Epithelial cell of proximal tubule (primary cell): ENCODE measurements around the gene WDR20. TPM values are rescaled to one million over a fixed set of nuclear protein-coding genes. Genes with fewer than 3 reads are reported as not detected.

Source experiments
- DNase-seq: peaks from one replicate; pipeline ENCODE4 v3.0.0-alpha.2; 2011; ENCODE audit warnings: low read depth
- H3K4me3 ChIP-seq: 2 replicates; pipeline ENCODE4 v1.5.1; 2011; ENCODE audit warnings: low read depth, mild to moderate bottlenecking, low read length
- CTCF ChIP-seq: conservative IDR thresholded peaks from 2 replicates; pipeline ENCODE4 v1.5.1; 2012; ENCODE audit warnings: low read depth, mild to moderate bottlenecking, low read length
- total RNA-seq: library from RNA; depleted of rRNA; stranded (reverse); fragments of >200 nt; gene quantifications from 2 replicates; pipeline ENCODE4 v1.2.3, GENCODE V29; 2015

The WDR20 gene
- total RNA-seq, 1 donor from 2014 or later: 13.8 TPM

GRCh38 chr14:102207831-102208365 is 68.2 kb downstream of the WDR20 start:
- no peak overlapping the region for H3K4me3 ChIP-seq
- TF ChIP-seq CTCF: no peak
- no peak for DNase-seq

GRCh38 chr14:102208741-102209140 is 69.0 kb downstream of the WDR20 start:
- no peak overlapping the region for H3K4me3 ChIP-seq
- TF ChIP-seq CTCF: no peak
- DNase-seq: no peak

- peak; percentile 76 for TF ChIP-seq CTCF
- no peak overlapping the region for H3K4me3 ChIP-seq
These were observed 69.7 kb downstream of the WDR20 start for GRCh38 chr14:102209224-102209966.

GRCh38 chr14:102210421-102211042 is 70.8 kb downstream of the WDR20 start:
- TF ChIP-seq CTCF: no peak
- no peak for DNase-seq
- H3K4me3 ChIP-seq: no peak overlapping the region

More at GRCh38 chr14:102209224-102209966, 69.7 kb downstream of the WDR20 start:
- peak; percentile 52 for DNase-seq

- TF ChIP-seq CTCF: no peak
- DNase-seq: no peak
- H3K4me3 ChIP-seq: no peak overlapping the region
These were observed 71.5 kb downstream of the WDR20 start for GRCh38 chr14:102211240-102211639.

- no peak for TF ChIP-seq CTCF
- no peak for DNase-seq
- H3K4me3 ChIP-seq: no peak overlapping the region
These were observed 72.7 kb downstream of the WDR20 start for GRCh38 chr14:102212356-102212755.
